ENCODE results near the gene MYL5. TPM values are rescaled to one million over a fixed set of nuclear protein-coding genes. Genes with fewer than 3 reads are reported as not detected.

Gene MYL5
- total RNA-seq, 1 donor from 2014 or later: 17.5 TPM

DNA sequence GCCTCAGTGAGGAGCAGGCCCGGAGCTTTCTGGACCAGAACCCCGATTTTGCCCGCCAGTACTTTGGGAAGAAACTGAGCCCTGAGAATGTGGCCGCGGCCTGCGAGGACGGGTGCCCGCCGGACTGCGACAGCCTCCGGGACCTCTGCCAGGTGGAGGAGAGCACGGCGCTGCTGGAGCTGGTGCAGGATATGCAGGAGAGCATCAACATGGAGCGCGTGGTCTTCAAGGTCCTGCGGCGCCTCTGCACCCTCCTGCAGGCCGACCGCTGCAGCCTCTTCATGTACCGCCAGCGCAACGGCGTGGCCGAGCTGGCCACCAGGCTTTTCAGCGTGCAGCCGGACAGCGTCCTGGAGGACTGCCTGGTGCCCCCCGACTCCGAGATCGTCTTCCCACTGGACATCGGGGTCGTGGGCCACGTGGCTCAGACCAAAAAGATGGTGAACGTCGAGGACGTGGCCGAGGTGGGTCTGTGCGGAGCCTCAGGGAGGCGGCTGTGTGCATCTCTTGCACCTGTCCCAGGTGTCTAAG is 48.6 kb upstream of the MYL5 start:
- TF ChIP-seq, protein P1, sequence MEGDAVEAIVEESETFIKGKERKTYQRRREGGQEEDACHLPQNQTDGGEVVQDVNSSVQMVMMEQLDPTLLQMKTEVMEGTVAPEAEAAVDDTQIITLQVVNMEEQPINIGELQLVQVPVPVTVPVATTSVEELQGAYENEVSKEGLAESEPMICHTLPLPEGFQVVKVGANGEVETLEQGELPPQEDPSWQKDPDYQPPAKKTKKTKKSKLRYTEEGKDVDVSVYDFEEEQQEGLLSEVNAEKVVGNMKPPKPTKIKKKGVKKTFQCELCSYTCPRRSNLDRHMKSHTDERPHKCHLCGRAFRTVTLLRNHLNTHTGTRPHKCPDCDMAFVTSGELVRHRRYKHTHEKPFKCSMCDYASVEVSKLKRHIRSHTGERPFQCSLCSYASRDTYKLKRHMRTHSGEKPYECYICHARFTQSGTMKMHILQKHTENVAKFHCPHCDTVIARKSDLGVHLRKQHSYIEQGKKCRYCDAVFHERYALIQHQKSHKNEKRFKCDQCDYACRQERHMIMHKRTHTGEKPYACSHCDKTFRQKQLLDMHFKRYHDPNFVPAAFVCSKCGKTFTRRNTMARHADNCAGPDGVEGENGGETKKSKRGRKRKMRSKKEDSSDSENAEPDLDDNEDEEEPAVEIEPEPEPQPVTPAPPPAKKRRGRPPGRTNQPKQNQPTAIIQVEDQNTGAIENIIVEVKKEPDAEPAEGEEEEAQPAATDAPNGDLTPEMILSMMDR (IDR thresholded peaks at IDR 0.05; ENCODE audit: insufficient read depth, low read depth, low read length): no peak
- no peak for TF ChIP-seq EZH2 (IDR thresholded peaks at IDR 0.05; ENCODE audit: insufficient read depth, low read length)
- Histone ChIP-seq H3K9ac (ENCODE audit: low read length) (no peak overlapping the region), H2AFZ (ENCODE audit: low read depth, low read length) (no peak overlapping the region), H3K4me1 (ENCODE audit: insufficient read depth, low read length) (no peaks in the 10 kb centered on the region), H3K36me3 (ENCODE audit: insufficient read depth, low read length) (no peaks in the 10 kb centered on the region), H3K4me2 (ENCODE audit: low read length) (no peak overlapping the region), H3K79me2 (ENCODE audit: insufficient read depth, low read length) (no peaks in the 10 kb centered on the region), H3K27ac (ENCODE audit: low read depth, low read length) (no peak overlapping the region), H3K9me3 (ENCODE audit: insufficient read depth, low read depth, low read length) (peaks cover 5% of the 10 kb centered on the region), H4K20me1 (ENCODE audit: insufficient read depth, low read length) (no peaks in the 10 kb centered on the region), H3K4me3 (ENCODE audit: insufficient read depth, low read depth, low read length) (no peak overlapping the region), H3K27me3 (ENCODE audit: insufficient read depth, low read length) (no peaks in the 10 kb centered on the region)
- Mint-ChIP-seq H3K36me3 (ENCODE audit: low read depth, unreplicated experiment) (no peaks in the 10 kb centered on the region), H3K4me1 (ENCODE audit: low read depth, unreplicated experiment) (no peaks in the 10 kb centered on the region), H3K9me3 (ENCODE audit: unreplicated experiment) (peaks cover 2% of the 10 kb centered on the region), H3K27me3 (ENCODE audit: low read depth, unreplicated experiment) (peaks cover 22% of the 10 kb centered on the region), H3K27ac (ENCODE audit: unreplicated experiment) (no peak overlapping the region), H3K4me3 (ENCODE audit: unreplicated experiment) (no peak overlapping the region)
- FAIRE-seq (no peak), DNase-seq (ENCODE audit: low read depth) (no peak)

DNA sequence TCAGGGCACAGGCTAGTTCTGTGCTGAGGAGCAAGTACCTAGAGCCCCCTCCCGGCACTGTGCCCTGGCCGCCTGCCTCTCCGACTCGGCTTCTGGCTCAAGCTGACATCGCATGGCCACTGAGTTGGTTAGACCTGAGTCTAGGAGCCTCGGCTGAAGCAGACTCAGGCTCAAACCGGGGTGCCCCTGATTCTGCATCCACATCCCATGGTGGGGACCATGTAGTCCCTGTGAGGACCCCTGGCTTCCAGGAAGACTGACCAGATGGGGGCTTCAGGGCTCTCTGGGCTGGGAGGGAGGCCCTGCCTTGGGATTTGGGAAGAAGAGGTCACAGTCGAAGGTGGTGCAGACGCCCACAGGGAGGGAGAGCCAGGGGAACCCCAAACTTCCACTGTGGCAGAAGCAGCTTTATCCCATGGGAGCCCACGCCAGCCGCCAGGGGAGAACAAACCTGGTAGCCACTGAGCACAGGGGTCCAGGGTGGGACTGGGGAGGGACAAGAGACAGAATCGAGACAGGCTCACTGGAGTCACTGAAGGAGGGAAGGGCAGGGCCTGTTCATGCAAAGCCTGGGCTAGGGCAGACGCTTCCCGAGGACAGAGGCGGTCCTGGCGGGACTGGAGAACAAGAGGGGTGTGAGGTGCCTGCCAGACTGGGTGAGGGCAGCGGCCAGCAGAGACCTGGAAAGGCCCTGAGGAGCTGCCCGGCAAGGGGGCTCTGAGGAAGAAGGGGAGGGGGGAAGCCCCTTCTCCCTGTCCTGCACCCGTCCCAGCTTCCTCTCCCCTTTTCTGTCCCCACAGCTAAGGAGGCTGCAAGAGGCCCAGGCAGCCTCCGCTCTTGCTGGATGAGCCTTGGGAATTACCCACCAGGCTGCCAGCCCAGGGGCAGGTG is 47.9 kb upstream of the MYL5 start:
- Histone ChIP-seq H4K20me1 (ENCODE audit: insufficient read depth, low read length) (no peaks in the 10 kb centered on the region), H3K9me3 (ENCODE audit: insufficient read depth, low read depth, low read length) (peaks cover 9% of the 10 kb centered on the region), H3K79me2 (ENCODE audit: insufficient read depth, low read length) (no peaks in the 10 kb centered on the region), H3K4me3 (ENCODE audit: insufficient read depth, low read depth, low read length) (no peak overlapping the region), H2AFZ (ENCODE audit: low read depth, low read length) (no peak overlapping the region), H3K36me3 (ENCODE audit: insufficient read depth, low read length) (no peaks in the 10 kb centered on the region), H3K9ac (ENCODE audit: low read length) (no peak overlapping the region), H3K4me1 (ENCODE audit: insufficient read depth, low read length) (no peaks in the 10 kb centered on the region), H3K27ac (ENCODE audit: low read depth, low read length) (no peak overlapping the region), H3K27me3 (ENCODE audit: insufficient read depth, low read length) (no peaks in the 10 kb centered on the region), H3K4me2 (ENCODE audit: low read length) (no peak overlapping the region)
- no peak overlapping the region for H3K4me3 Mint-ChIP-seq (ENCODE audit: unreplicated experiment)
- H3K4me1 Mint-ChIP-seq (ENCODE audit: low read depth, unreplicated experiment): no peaks in the 10 kb centered on the region
- peaks cover 21% of the 10 kb centered on the region for H3K27me3 Mint-ChIP-seq (ENCODE audit: low read depth, unreplicated experiment)
- no peak overlapping the region for H3K27ac Mint-ChIP-seq (ENCODE audit: unreplicated experiment)
- peaks cover 10% of the 10 kb centered on the region for H3K9me3 Mint-ChIP-seq (ENCODE audit: unreplicated experiment)
- FAIRE-seq (no peak), DNase-seq (ENCODE audit: low read depth) (no peak)
- H3K36me3 Mint-ChIP-seq (ENCODE audit: low read depth, unreplicated experiment): no peaks in the 10 kb centered on the region
- TF ChIP-seq, protein P1 (IDR thresholded peaks at IDR 0.05; ENCODE audit: insufficient read depth, low read depth, low read length): no peak
- no peak for TF ChIP-seq EZH2 (IDR thresholded peaks at IDR 0.05; ENCODE audit: insufficient read depth, low read length)
